HG03103 (cell line): ENCODE results near the gene CLCC1.
"Not testable (repeated sequence)": the region's sequence is repeated elsewhere in the genome, so short reads cannot be mapped to it uniquely, and the experiment has no call there.

ENCODE experiments used
- ATAC-seq: cut with Tn5 transposase; IDR thresholded peaks from one replicate; pipeline ENCODE4 v1.9.1; 2021; ENCODE audit warnings: low read depth; ENCODE audit not compliant: unreplicated experiment

CLCC1 gene, protein sequence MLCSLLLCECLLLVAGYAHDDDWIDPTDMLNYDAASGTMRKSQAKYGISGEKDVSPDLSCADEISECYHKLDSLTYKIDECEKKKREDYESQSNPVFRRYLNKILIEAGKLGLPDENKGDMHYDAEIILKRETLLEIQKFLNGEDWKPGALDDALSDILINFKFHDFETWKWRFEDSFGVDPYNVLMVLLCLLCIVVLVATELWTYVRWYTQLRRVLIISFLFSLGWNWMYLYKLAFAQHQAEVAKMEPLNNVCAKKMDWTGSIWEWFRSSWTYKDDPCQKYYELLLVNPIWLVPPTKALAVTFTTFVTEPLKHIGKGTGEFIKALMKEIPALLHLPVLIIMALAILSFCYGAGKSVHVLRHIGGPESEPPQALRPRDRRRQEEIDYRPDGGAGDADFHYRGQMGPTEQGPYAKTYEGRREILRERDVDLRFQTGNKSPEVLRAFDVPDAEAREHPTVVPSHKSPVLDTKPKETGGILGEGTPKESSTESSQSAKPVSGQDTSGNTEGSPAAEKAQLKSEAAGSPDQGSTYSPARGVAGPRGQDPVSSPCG

DNA sequence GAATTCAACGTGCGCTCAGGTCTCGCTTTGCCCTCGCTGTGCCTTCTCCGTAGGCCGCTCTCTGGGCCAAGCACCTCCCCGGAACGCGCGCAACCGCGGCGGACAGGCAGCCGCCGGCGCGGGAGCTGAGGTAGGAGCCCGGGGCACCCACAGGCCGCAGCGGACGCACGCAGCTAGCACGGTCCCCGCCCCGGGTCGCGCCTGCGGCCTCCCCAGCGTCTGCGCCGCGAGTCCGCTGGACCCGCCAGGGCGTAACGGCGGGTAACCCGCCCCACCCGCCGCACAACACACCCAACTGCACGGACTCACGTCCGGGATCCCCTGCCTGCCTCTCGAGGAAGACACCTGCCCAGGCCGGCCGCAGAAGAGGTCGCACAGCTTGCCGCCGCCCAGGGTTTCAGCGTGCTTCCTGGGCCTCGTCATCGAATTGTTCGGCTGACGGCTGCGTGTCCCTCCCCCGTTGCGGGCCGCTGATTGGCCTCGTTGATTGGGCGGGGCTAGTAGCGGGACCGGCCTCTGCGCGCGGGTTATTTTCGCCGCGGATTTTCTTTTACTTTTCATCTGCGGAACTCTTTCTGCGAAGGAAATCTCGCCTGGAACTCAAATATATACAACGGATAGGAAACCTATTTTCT is at the start of gene CLCC1:
Gene CLCC1, minus strand, starts transcription at position 433 of the 635 bp plus-strand sequence. CDS start 13,047 bp downstream, outside the sequence.
- peak; percentile 92 for ATAC-seq

DNA sequence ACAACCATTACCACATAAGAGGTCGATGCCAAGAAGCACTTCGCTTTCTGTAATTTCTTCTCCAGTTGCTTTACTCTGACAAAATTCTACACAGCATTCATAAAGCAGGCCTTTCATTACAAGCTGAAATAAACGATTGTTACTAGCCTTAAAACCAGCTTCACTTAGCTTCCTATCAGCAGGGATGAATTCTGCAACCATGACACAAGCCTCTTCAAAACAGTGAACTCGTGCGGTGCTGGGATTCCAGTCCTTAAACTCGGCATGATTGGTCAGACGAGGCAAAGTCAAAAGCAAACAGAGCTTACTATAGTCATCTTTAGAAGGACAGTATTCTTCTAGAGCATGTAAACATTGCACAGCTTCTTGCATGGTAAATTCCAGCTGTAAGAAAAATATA is 48.1 kb upstream of the CLCC1 start:
- no peak for ATAC-seq

DNA sequence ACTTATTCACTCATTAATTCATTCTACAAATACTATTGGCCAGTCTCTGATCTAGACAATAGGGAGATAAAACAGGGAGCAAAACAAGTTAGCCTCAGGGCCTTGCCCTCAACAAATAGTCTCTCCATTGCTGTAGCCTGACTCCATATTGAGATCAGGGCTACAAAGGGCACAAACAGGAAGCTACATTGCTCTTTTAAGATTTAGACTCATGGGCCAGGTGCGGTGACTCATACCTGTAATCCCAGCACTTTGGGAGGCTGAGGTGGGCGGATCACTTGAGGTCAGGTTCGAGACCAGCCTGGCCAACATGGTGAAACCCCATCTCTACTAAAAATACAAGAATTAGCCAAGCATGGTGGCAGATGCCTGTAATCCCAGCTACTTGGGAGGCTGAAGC is 33.3 kb upstream of the CLCC1 start:
- not testable (repeated sequence) for ATAC-seq

DNA sequence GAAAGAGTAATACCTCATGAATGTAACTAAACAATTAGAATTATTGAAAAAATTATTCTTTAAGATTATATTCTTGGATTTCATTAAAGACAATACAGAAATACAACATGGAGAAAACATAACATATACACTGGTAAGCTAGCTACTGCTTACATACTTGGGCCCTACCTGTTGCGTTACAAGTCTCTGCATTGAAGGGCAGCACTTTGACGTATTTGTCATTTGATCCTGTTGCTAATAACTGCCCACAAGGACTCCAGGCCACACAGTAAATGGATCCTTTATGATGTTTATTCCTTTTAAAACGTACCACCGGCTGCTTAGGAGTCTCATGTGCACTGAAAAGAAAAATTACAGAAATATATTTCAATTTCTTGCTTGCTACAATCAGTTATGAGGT is 19.8 kb upstream of the CLCC1 start:
- no peak for ATAC-seq

DNA sequence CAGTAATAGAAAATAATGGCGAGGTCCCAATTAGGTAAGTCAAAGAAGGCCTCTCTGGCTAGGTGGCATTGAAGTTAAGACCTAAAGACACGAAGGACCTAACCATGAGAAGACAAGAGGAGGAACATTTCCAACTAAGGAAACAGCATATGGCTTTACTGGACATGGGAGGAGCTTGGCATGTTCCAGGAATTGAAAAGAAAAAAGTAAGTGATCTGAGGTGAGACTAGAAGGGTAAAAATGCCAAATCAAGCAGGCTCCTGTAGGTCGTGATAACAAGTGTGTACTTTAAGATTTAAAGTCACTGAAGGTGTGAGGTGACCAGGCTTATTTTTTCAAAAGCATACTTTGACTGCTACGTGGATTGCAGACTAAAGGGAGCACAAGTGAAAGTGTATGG is 13.4 kb upstream of the CLCC1 start:
- no peak for ATAC-seq

DNA sequence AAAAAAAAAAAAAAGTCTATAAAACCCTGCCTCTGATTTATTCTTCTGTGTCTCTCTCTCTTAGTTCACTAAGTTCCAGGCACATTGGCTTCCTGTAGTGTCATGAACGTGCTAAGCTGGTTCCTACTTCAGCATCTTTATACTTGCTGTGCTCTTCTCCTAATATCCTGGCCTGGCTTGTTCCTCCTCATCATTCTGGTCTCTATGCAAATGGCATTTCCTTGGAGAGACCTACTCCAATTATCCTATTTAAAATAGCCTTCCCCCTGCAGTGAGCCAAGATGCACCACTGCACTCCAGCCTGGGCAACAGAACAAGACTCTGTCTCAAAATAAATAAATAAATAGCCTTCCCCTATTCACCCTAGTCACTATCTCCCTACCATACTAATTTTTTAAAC is 9.7 kb upstream of the CLCC1 start:
- ATAC-seq = no peak

DNA sequence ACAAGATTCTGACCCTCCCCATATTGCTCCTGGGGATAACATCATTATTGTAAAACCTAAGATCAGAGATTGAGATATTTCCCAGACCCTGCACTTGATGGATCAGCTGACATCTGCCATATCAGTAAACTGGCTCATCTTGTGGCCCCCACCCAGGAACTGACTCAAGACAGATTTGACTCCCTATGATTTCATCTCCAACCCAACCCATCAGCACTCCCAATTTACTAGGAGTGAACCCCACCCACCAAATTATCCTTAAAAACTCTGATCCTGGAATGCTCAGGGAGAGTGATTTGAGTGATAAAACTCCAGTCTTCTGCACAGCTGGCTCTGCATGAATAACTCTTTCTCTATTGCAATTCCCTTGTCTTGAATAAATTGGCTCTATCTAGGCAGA is 6.1 kb upstream of the CLCC1 start:
- no peak for ATAC-seq

DNA sequence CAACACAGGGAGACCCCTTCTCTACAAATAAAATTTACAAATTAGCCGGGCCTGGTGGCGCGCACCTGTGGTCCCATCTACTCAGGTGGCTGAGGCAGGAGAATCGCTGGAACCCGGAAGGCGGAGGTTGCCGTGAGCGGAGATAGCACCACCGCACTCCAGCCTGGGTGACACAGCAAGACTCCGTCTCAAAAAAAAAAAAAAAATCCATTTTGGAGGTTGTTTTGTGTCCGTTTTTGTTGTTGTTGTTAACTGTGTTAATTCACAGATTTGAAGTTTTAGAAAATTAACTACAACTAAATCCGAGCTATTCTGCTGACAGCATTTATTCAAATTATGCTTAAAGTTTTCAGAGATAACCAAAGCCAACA is 618 bp downstream of the CLCC1 start:
- ATAC-seq = no peak

DNA sequence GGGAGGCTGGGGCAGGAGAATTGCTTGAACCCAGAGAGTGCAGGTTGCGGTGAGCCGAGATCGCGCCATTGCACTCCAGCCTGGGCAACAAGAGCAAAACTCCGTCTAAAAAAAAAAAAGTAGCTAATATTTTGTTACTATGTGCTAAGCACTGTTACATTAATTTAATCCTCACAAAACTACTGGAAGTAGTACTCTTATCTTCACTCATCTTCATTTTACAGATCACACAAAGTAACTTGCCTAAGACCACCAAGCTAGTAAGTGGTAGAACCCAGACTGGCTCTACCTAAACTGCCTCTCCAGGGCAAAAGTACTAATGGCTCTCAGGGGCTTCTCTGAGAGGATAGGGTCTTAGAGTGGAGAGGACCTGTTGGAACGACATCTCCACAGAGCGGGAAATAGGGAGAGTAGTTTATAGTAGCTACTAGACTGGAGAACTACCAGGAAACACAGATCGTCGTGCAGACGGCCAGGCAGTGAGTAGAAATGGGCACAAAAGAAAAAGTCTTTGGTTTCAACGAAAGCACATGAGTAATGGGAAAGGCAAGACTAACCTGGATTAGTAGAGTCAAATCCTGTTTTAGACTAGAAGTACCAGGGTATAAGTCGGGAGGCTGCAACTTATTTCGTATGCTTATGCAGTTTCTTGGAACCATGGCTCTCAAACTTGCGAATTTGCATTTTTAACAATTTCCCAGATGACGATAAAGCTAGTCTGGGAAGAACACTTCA is 1.4 kb downstream of the CLCC1 start:
- no peak for ATAC-seq

DNA sequence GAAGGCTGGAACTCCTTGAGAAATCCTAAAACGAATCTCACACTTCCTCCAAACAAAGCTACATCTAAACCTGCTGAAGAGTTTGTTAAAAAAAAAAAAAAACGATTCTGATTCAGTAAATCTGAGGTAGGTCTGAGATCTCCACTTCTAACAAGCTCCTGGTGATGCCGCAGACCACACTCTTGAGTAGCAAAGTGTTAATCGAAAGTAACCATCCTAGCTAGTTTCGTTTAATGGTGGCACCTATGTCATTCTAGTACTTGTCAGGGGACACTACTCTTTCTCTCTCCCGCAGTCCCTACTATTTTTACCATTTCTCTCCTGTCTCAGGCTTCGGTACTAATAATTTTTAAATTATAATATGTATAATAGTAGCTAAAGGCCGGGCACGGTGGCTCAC is 2.1 kb downstream of the CLCC1 start:
- ATAC-seq = no peak

DNA sequence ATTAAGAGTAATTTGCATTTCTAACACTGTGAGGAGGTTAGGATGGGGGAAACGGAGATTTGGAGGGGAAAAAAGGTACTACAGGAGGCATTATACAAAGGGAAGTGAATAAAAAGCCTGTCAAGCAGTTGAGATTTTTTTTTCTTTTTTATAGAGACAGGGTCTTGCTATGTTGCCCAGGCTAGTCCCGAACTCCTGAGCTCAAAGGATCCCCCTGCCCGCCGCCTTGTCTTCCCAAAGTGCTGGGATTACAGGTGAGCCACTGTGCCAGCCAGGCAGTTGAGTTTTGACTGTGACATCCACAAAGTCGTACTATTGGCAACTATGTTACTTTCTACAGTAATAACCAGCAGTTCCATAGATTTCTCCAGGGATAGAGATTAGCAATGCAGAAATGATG is 2.6 kb downstream of the CLCC1 start:
- no peak for ATAC-seq

DNA sequence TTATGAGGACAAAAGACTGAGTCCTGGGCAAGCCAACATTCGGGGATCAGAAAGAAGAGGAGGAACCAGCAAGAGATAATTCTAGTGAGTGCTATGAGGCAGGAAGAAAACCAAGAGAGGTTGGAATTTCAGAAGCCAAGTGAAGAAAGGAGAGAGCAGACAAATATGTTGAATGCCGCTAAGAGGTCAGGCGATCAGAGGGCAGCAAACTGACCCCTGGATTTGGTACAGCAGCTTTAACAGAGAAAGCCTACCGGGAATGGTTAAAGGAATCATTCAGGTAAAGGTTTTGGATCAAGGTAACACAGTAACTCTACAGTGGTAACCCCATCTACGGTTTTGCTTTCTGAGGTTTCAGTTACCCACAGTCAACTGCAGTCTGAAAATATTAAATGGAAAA is 5.4 kb downstream of the CLCC1 start:
- no peak for ATAC-seq

DNA sequence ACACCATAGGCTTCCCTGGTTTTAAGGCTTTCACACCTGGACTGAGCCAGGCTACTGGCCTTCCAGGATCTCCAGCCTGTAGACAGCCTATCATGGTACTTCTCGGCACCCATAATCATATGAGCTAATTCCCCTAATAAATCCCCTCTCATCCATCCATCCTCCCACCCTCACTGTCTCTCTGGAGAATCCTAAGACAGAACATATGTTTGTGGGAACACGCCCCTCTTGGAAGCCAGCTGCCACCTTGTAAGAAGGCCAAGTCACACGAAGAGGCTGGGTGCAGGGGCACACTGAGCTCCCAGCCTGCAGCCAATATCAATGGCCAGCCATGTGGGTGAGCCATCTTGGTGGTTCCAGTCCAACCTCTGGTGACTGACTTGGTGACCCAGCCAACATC is 7.4 kb downstream of the CLCC1 start:
- ATAC-seq = no peak

DNA sequence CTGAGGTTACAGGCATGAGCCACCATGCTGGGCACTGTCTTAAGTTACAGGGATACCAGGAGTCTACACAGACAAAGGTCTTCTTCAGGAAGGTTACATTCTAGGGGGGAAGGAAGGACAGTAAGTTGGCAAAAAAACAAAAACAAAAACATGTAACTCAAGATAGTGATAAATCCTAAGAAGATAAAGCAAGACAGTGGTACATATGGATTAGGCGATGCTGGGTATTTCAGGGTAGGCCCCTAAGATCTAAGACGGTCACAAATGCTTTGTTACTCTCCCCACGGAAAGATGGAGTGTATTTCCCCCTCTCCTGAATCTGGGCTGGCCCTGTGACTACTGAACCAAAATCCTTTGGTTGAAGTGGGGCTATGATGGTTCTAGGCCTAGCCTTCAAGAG is 8.2 kb downstream of the CLCC1 start:
- no peak for ATAC-seq

DNA sequence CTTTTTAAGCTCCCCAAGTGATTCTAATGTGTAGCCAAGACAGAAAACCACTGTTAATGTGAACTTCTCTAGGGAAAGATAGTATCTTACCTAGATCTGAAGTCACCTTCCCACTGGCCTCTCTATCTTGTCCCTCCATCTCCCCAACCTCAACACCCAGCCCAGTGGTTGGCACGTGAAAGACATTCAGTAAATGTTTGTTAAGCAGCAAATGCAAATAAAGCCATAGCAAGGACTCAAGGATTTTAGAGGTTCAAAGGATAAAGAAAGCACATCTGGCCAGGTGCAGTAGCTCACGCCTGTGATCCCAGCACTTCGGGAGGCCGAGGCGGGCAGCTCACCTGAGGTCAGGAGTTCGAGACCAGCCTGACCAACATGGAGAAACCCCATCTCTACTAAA is 9.8 kb downstream of the CLCC1 start:
- ATAC-seq = no peak

DNA sequence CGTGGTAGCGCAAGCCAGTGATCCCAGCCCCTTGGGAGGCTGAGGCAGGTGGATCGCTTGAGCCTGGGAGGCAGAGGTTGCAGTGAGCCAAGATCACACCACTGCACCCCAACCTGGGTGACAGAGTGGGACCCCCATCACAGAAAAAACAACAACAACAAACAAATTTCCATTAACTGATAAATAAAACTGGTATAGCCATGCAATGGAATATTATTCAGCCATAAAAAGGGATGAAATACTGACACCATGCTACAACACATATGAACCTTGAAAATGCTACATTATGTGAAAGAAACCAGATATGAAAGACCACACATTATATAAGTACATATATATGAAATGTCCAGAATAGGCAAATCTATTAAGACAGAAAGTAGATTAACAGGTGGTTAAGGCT is 12.0 kb downstream of the CLCC1 start:
- no peak for ATAC-seq

DNA sequence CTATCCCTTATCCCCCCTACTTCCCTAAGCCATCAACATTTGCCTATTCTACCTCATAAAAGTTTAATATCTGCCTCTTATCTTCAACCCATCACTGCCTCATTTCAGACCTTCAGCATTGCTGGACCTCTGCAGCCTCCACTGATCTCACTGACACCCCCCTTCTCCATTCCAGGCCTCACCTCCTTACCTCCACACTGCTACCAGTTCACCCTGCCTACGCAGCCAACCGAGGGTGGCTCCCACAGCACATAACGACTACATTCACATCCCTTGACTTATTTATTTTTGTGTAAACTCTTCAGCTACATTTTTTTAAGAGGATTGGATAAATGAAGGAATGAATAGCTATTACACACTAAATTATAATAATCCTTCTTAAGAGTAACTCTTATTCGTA is 14.2 kb downstream of the CLCC1 start:
- ATAC-seq = no peak

DNA sequence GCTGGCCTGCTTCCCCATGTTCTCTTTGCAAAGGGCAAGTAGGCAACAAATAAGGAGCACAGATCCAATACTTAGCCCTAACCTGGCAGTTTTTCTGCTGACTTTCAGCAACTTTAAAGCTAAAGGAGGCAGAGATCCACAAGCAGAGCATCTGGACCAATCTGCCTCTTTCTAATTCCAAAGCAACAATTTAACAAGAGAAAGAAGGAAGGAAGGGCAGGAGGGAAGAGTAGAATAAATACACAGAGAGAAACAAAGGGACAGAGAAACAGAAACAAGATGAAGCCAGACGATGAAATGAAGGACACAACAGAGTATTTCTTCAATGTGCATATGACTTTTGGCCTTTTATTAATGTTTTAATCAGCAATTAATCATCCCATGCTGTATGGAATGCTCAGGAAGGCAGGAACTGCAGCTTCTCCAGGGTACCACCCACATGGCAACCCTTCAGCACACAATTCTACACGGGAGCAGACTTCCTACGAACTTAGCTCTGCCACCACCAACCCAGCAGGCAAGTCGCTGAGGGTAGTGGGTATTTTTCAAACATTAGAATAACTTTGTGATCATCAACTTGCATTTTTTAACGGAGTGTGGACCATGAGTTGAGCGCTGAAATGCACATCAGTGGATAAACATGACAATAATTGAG is 15.3 kb downstream of the CLCC1 start:
- ATAC-seq = no peak

DNA sequence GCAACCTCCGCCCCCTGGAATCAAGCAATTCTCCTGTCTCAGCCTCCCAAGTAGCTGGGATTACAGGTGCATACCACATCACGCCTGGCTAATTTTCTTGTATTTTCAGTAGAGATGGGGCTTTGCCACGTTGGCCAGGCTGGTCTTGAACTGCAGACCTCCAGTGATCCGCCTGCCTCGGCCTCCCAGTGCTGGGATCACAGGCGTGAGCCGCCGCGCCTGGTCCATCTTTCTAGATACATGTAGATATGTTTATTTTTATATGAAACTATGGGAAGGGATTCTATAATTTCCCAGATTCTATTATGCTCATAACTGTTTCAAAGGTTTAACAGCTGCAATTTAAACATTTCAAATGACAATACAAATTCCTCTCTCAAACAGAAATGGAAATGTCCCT is 27.1 kb downstream of the CLCC1 start:
- ATAC-seq = no peak

DNA sequence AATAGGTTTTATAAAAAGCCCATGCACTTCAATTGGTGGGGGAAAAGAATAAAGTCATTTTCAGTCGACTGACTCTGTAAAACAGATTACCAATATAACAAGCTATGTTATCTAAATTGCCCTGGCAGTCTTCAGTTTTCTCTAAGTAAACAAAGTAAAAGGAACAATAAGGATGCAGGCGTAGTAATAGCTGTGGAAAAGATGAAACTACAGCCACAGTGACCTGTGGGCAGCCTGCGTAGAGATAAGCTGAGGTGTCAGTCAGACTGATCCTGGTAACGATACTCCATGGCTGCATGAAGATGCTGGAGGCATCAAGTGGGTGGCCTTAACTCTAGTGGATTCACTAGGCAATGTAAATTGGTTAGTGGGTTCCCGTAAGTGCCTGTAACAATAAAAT is 29.3 kb downstream of the CLCC1 start:
- no peak for ATAC-seq

DNA sequence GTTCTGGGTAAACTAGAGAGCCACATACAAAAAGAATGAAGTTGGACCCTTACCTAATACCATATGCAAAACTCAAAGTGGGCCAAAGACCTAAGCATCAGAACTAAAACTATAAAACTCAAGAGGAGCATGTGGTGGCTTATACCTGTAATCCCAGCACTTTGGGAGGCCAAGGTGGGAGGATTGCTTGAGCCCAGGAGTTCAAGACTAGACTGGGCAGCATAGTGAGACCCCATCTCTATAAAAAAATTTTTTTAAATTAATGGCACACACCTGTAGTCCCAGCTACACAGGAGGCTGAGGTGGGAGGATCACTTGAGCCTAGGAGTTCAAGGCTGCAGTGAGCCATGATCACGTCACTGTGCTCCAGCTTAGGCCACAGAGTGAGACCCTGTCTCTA is 35.7 kb downstream of the CLCC1 start:
- ATAC-seq = not testable (repeated sequence)
